ENCODE measurements around the gene RNF43.

RNF43 gene

DNA sequence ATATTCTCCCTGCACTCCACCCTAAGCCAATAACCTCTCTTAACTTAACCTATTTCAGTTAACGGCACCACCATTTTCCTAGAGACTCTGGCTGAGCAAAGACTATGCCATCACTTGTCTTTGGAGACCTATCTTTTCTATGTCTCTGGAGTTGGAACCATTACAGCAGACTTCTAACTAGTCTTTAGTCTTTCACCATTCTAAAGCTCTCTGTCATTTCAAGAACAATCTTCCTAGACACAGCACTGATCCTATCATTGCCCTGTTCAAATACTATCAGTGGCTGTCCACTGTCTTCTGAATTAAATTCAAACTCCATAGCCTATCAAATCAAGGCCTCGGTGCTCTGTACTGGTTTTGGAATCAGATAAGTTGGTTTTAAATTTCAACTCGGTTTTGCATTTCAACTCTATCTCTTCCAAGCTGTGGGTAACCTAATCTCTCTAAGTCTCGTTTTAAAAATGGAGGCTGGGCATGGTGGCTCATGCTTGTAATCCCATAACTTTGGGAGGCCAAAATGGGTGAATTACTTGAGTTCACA, 31.9 kb downstream of the RNF43 start:
- TF ChIP-seq, protein P1, sequence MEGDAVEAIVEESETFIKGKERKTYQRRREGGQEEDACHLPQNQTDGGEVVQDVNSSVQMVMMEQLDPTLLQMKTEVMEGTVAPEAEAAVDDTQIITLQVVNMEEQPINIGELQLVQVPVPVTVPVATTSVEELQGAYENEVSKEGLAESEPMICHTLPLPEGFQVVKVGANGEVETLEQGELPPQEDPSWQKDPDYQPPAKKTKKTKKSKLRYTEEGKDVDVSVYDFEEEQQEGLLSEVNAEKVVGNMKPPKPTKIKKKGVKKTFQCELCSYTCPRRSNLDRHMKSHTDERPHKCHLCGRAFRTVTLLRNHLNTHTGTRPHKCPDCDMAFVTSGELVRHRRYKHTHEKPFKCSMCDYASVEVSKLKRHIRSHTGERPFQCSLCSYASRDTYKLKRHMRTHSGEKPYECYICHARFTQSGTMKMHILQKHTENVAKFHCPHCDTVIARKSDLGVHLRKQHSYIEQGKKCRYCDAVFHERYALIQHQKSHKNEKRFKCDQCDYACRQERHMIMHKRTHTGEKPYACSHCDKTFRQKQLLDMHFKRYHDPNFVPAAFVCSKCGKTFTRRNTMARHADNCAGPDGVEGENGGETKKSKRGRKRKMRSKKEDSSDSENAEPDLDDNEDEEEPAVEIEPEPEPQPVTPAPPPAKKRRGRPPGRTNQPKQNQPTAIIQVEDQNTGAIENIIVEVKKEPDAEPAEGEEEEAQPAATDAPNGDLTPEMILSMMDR (conservative IDR thresholded peaks at IDR 0.05): no peak
- H3K27ac ChIP-seq: no peak overlapping the region

GRCh38 chr17:58384897-58385296, 32.4 kb downstream of the RNF43 start:
- TF ChIP-seq, protein P1 (conservative IDR thresholded peaks at IDR 0.05): no peak
- no peak overlapping the region for H3K27ac ChIP-seq

- TF ChIP-seq, protein P1 (conservative IDR thresholded peaks at IDR 0.05): no peak
- peak overlapping the region; percentile 56 for H3K27ac ChIP-seq
Observed at GRCh38 chr17:58383892-58384462, 33.4 kb downstream of the RNF43 start.

GRCh38 chr17:58382872-58383242, 34.5 kb downstream of the RNF43 start:
- peak overlapping the region; percentile 56 for H3K27ac ChIP-seq
- TF ChIP-seq, protein P1 (conservative IDR thresholded peaks at IDR 0.05): no peak

DNA sequence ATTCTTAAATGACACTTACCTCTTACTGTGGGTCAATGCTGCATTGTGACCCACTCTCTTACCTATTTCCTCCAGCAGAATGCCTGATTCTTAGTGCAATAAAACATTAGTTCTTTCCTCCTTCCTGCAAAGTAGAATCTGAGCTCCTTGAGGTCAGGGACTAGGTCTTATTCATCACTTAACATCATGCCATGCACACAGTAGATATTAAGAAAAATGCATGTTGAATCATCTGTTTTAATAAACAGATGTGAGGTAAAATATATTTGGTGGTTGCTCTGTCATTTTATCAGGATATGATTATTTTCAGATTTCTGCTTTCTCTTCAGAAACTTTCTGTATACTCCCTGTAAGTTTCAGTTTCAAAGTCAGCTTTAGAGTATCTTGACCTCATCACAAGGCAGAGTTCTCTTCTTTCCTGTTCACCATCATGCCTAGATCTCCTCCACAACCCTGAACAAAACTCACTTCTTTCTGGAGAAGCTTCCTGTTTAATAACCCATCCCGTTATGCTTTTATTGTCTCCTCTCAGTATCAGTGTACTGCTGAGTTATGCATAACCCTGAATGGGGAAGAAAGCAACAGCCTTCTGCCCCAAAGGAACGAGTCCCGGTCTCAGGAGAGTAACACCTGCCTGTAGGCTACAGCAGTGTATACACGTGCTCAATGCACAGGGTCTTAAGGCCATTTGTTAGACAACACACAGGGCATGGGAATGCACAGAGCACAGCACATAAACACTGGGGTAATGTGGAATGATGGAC, 35.0 kb downstream of the RNF43 start:
- TF ChIP-seq, protein P1 (conservative IDR thresholded peaks at IDR 0.05): no peak
- peak overlapping the region; percentile 56 for H3K27ac ChIP-seq

DNA sequence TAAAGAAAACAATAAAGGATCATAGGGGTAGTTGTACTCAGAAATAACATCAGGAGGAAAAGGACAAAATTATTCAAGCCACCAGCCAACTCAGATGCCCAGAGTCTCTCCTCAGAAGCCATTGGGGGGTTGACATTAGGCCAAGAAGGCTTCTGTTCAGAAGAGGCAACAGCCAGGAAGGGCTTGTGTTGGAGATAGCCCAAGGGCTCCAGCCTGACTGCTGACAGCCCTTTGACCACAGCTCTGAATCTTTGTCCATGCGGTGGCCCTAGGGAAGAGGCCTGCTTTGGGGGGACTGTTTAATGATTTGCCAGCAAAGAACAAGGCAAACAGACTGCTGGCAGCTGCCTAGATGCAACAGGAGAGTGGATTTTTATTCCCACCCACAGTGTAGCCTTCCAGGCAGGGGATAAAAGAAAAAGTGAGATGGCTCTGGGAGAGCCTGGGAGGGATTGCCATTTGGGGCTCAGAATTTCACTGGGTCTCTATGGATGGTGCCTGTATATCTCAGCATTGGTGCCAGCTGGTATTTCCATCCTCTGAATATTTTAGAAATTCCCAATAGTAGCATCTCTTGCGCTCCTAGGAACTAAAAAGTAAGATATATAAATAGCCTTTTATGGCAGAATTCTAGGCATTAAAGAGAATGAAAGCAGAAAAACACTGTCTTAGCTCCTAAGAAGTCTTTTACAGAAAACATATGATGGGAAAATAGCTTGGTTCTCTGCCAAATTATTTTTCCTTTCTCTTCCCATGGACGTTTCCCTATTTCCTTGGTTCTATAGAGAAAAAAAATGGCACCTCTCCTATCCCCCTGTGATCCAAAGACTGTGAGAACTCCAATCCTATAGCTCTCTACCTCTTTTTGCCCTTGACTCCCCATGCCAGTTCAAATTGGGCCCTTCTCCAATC, 36.0 kb downstream of the RNF43 start:
- H3K27ac ChIP-seq: peak overlapping the region; percentile 56
- TF ChIP-seq, protein P1 (conservative IDR thresholded peaks at IDR 0.05): no peak
